H1 (cell line): ENCODE results near the gene H2AZ2. TPM values are rescaled to one million over a fixed set of nuclear protein-coding genes. Genes with fewer than 3 reads are reported as not detected.
"Not testable (repeated sequence)": the region's sequence is repeated elsewhere in the genome, so short reads cannot be mapped to it uniquely, and the experiment has no call there.

ENCODE experiments used
- CTCF ChIA-PET: fragments of 300-600 bp; sonication (Branson Sonifier 250); formaldehyde crosslinking; loops from one replicate; lab custom pipeline; 2021; ENCODE audit not compliant: partially characterized antibody; lab: Charles Lee
- POLR2A ChIA-PET: fragments of 300-600 bp; sonication (Branson Sonifier 250); formaldehyde crosslinking; loops from one replicate; lab custom pipeline; 2021; ENCODE audit warnings: inconsistent platforms; ENCODE audit not compliant: partially characterized antibody; lab: Charles Lee
- DNase-seq, 2 experiments: peaks; one replicate each; pipeline versions ENCODE4 v3.0.0 to v3.0.0-alpha.2; 2010 to 2022; ENCODE audit warnings: low spot score in 2 of 2, low read depth in 1 of 2, mixed read lengths in 1 of 2
- FAIRE-seq: peaks from 2 replicates; lab custom pipeline; 2011; peaks lifted over from hg19 to GRCh38; lab: Jason Lieb, UNC
- H2AFZ ChIP-seq: 2 replicates; pipeline ENCODE4 v1.8.1; 2012; ENCODE audit warnings: low read length, inconsistent platforms
- H2AK5ac ChIP-seq: 2 replicates; pipeline ENCODE4 v1.6.1; 2013; ENCODE audit warnings: low read depth, low read length
- H2BK120ac ChIP-seq: replicated peaks from 2 replicates; pipeline ENCODE3; 2013; ENCODE audit warnings: low read depth, low read length, inconsistent platforms
- H2BK12ac ChIP-seq: 2 replicates; pipeline ENCODE4 v1.6.1; 2013; ENCODE audit warnings: low read depth, low read length
- H2BK15ac ChIP-seq: 2 replicates; pipeline ENCODE4 v1.6.1; 2013; ENCODE audit warnings: low read length
- H2BK20ac ChIP-seq: 2 replicates; pipeline ENCODE4 v1.6.1; 2013; ENCODE audit warnings: low read length
- H2BK5ac ChIP-seq: 2 replicates; pipeline ENCODE4 v1.6.1; 2013; ENCODE audit warnings: low read depth, low read length
- H3K14ac ChIP-seq: 2 replicates; pipeline ENCODE4 v1.6.1; 2013; ENCODE audit warnings: inconsistent platforms; ENCODE audit not compliant: insufficient read length
- H3K18ac ChIP-seq: 2 replicates; pipeline ENCODE4 v1.6.1; 2013; ENCODE audit warnings: low read length; ENCODE audit errors: extremely low read depth
- H3K23ac ChIP-seq: 2 replicates; pipeline ENCODE4 v1.6.1; 2013; ENCODE audit warnings: inconsistent platforms; ENCODE audit not compliant: insufficient read length
- H3K23me2 ChIP-seq: 2 replicates; pipeline ENCODE4 v1.6.1; 2013; ENCODE audit warnings: low read depth, low read length
- H3K27ac ChIP-seq: 2 replicates; pipeline ENCODE4 v1.6.1; 2011; ENCODE audit warnings: low read depth, low read length, inconsistent platforms
- H3K27me3 ChIP-seq, 4 experiments: replicated peaks in 1 of 4; 1 replicate in 1 of 4; 2 replicates in 3 of 4; pipeline versions ENCODE4 v1.6.1 to v1.8.1; 2011 to 2013; ENCODE audit warnings: low read length in 3 of 4, mild to moderate bottlenecking in 3 of 4, inconsistent platforms in 2 of 4, mixed read lengths in 2 of 4, moderate library complexity in 1 of 4; ENCODE audit not compliant: control insufficient read depth in 3 of 4, insufficient read depth in 3 of 4; ENCODE audit errors: extremely low read depth in 1 of 4
- H3K36me3 ChIP-seq, 4 experiments: 2 replicates each; pipeline versions ENCODE4 v1.6.1 to v1.8.1; 2011 to 2013; ENCODE audit warnings: mild to moderate bottlenecking in 4 of 4, low read length in 3 of 4, moderate library complexity in 2 of 4, control low read depth in 1 of 4, inconsistent platforms in 1 of 4; ENCODE audit not compliant: insufficient read depth in 4 of 4, control insufficient read depth in 2 of 4
- H3K4ac ChIP-seq: replicated peaks from 2 replicates; pipeline ENCODE3; 2013; ENCODE audit warnings: low read length, low read depth, mixed read lengths, inconsistent platforms; ENCODE audit not compliant: insufficient read length
- H3K4me1 ChIP-seq, 4 experiments: replicated peaks in 1 of 4; 1 replicate in 1 of 4; 2 replicates in 3 of 4; pipeline versions ENCODE4 v1.6.1 to v1.8.1; 2011 to 2013; ENCODE audit warnings: low read length in 3 of 4, inconsistent platforms in 2 of 4, mixed read lengths in 1 of 4; ENCODE audit not compliant: insufficient read depth in 4 of 4, control insufficient read depth in 3 of 4
- H3K4me2 ChIP-seq, 2 experiments: 2 replicates each; pipeline versions ENCODE4 v1.6.1 to v1.8.1; 2011 to 2013; ENCODE audit warnings: low read depth in 2 of 2, low read length in 2 of 2, control low read depth in 1 of 2, inconsistent platforms in 1 of 2, mild to moderate bottlenecking in 1 of 2; ENCODE audit not compliant: insufficient read depth in 1 of 2
- H3K4me3 ChIP-seq, 4 experiments: fragments of 200-600, 300-600 bp in 1 of 4; sonication (generic), shearing (Covaris generic), sonication (Bioruptor Twin) in 1 of 4; 2 replicates each; pipeline versions ENCODE4 v1.5.1 to v1.8.1; 2011 to 2016; ENCODE audit warnings: low read length in 4 of 4, low read depth in 3 of 4, control low read depth in 2 of 4, inconsistent platforms in 2 of 4, mild to moderate bottlenecking in 2 of 4, mixed read lengths in 1 of 4, moderate library complexity in 1 of 4; ENCODE audit not compliant: insufficient read depth in 2 of 4; ENCODE audit errors: extremely low read depth in 1 of 4
- H3K56ac ChIP-seq: replicated peaks from 2 replicates; pipeline ENCODE3; 2013; ENCODE audit warnings: low read depth, mild to moderate bottlenecking, mixed read lengths, low read length, inconsistent platforms; ENCODE audit not compliant: insufficient read length
- H3K79me1 ChIP-seq: 2 replicates; pipeline ENCODE4 v1.6.1; 2013; ENCODE audit warnings: low read depth, low read length, control low read depth
- H3K79me2 ChIP-seq, 2 experiments: 2 replicates each; pipeline versions ENCODE4 v1.6.1 to v1.8.1; 2012 to 2013; ENCODE audit warnings: low read length in 2 of 2, mild to moderate bottlenecking in 2 of 2, inconsistent platforms in 1 of 2; ENCODE audit not compliant: insufficient read depth in 2 of 2, control insufficient read depth in 1 of 2
- H3K9ac ChIP-seq, 4 experiments: replicated peaks in 1 of 4; 1 replicate in 1 of 4; 2 replicates in 3 of 4; pipeline versions ENCODE4 v1.6.1 to v1.8.1; 2011 to 2013; ENCODE audit warnings: low read depth in 3 of 4, low read length in 3 of 4, control low read depth in 2 of 4, mild to moderate bottlenecking in 2 of 4, moderate library complexity in 2 of 4, inconsistent platforms in 1 of 4; ENCODE audit errors: extremely low read depth in 1 of 4
- H3K9me3 ChIP-seq, 2 experiments: 2 replicates each; pipeline versions ENCODE4 v1.6.1 to v1.8.1; 2012 to 2013; ENCODE audit warnings: mild to moderate bottlenecking in 2 of 2, moderate library complexity in 2 of 2, control low read depth in 1 of 2, inconsistent platforms in 1 of 2, low read depth in 1 of 2, low read length in 1 of 2, mixed read lengths in 1 of 2; ENCODE audit not compliant: insufficient read depth in 2 of 2
- H4K20me1 ChIP-seq, 2 experiments: replicated peaks in 1 of 2; 2 replicates each; pipeline versions ENCODE3 to v1.8.1; 2011 to 2013; ENCODE audit warnings: inconsistent platforms in 2 of 2, low read length in 2 of 2, mild to moderate bottlenecking in 1 of 2; ENCODE audit not compliant: insufficient read depth in 2 of 2, control insufficient read depth in 1 of 2
- H4K5ac ChIP-seq: 2 replicates; pipeline ENCODE4 v1.6.1; 2013; ENCODE audit warnings: low read length, low read depth, mixed read lengths, inconsistent platforms; ENCODE audit not compliant: insufficient read length
- H4K8ac ChIP-seq: 2 replicates; pipeline ENCODE4 v1.8.0; 2013; ENCODE audit warnings: mild to moderate bottlenecking, moderate library complexity, low read length, inconsistent platforms; ENCODE audit not compliant: insufficient read depth; ENCODE audit errors: extremely low read depth
- H4K91ac ChIP-seq: replicated peaks from 2 replicates; pipeline ENCODE3; 2013; ENCODE audit warnings: low read length, mixed read lengths, inconsistent platforms; ENCODE audit not compliant: insufficient read length
- WGBS, 2 experiments: shearing (Covaris generic) in 1 of 2; methylation state at CpG; one replicate each; pipeline versions ENCODE4 v1.1.6 to v1.1.7; 2013 to 2015; ENCODE audit warnings: low lambda C conversion rate in 2 of 2, mixed read lengths in 2 of 2, inconsistent platforms in 1 of 2, low coverage in 1 of 2, missing lambda C conversion rate in 1 of 2; ENCODE audit not compliant: insufficient replicate concordance in 2 of 2, insufficient coverage in 1 of 2, insufficient read length in 1 of 2; ENCODE audit errors: extremely low coverage in 1 of 2, missing lambda C conversion rate in 1 of 2; 5-methylcytosine and 5-hydroxymethylcytosine counted together
- polyA plus RNA-seq, 7 experiments: library from polyadenylated mRNA; depleted of rRNA in 3 of 7; stranded (reverse) in 5 of 7; unstranded in 2 of 7; fragments of >200 nt in 5 of 7; fragments of 200-250 nt in 2 of 7; gene quantifications; 1 replicate in 5 of 7; 2 replicates in 1 of 7; 4 replicates in 1 of 7; pipeline versions ENCODE4 v1.2.1 to v1.2.3, GENCODE V29; 2011 to 2013; ENCODE audit warnings: missing spikeins in 2 of 7, mixed read lengths in 2 of 7
- total RNA-seq: library from RNA; stranded (reverse); fragmentation: NEBNext Ultra II Directional; extraction: Animal tissue kit (Norgen Biotek cat#: 25700); gene quantifications from 2 replicates; pipeline ENCODE4 v1.2.1, GENCODE V29; 2021
- TF ChIP-seq, protein P1 (sequence below), 3 experiments: IDR thresholded peaks; 1 replicate in 2 of 3; 2 replicates in 1 of 3; pipeline versions ENCODE4 v1.5.1 to v1.6.1; 2011; ENCODE audit warnings: low read length in 3 of 3, mild to moderate bottlenecking in 3 of 3, inconsistent platforms in 2 of 3, low read depth in 1 of 3, moderate library complexity in 1 of 3; ENCODE audit not compliant: insufficient read depth in 1 of 3; ENCODE audit errors: control extremely low read depth in 1 of 3

Gene H2AZ2
- total and polyA plus RNA-seq, 2 of the 8 experiments (the other 6 are each of a cell fraction or from before 2014, with no cell fraction given), result 168 to 187 TPM

DNA sequence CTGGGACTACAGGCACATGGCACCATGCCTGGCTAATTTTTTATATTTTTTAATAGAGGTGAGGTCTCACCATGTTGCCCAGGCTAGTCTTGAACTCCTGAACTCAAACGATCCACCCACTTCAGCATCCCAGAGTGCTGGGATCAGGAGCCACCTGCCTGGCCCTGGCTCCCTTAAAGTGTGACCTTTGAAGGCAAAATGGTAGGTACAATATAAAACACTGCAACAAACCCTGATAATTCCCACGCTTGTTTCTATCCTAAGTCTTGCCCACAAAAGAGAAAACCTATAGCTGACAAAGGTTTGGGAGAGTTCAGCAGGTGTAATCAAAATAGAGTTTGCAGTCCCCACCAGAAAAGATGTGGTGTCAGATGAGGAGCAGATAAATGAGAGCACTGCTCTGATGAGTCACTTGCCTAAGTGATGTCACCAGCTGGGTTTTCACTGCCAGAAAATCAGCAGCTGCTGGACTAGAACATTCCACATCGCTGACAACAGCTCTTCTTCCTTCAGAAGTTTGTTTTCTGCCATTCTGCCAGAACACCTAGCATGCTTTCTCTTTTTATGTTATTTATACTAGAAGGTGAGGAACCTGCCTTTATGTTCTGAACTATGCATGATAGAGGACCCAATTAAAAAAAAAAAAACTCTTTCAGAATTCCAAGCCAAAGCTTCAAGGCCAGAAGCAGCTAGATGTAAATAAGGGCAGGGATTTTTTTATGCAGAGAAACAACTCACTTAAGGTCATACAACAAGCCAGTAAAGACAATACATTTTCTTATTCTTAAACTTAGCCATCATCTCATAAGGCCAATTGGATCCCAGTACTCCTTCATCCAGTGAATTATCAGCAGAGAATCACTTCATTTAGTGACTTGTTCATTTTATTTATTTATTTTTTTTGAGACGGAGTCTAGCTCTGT lies 19.4 kb upstream of the H2AZ2 start (continued):
- TF ChIP-seq, protein P1, sequence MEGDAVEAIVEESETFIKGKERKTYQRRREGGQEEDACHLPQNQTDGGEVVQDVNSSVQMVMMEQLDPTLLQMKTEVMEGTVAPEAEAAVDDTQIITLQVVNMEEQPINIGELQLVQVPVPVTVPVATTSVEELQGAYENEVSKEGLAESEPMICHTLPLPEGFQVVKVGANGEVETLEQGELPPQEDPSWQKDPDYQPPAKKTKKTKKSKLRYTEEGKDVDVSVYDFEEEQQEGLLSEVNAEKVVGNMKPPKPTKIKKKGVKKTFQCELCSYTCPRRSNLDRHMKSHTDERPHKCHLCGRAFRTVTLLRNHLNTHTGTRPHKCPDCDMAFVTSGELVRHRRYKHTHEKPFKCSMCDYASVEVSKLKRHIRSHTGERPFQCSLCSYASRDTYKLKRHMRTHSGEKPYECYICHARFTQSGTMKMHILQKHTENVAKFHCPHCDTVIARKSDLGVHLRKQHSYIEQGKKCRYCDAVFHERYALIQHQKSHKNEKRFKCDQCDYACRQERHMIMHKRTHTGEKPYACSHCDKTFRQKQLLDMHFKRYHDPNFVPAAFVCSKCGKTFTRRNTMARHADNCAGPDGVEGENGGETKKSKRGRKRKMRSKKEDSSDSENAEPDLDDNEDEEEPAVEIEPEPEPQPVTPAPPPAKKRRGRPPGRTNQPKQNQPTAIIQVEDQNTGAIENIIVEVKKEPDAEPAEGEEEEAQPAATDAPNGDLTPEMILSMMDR (IDR thresholded peaks at IDR 0.05; ENCODE audit: control extremely low read depth in 1 of 3, insufficient read depth in 1 of 3, low read depth in 1 of 3, low read length in 3 of 3), result no peak
- TF ChIP-seq, all 59 proteins: peak for 0

DNA sequence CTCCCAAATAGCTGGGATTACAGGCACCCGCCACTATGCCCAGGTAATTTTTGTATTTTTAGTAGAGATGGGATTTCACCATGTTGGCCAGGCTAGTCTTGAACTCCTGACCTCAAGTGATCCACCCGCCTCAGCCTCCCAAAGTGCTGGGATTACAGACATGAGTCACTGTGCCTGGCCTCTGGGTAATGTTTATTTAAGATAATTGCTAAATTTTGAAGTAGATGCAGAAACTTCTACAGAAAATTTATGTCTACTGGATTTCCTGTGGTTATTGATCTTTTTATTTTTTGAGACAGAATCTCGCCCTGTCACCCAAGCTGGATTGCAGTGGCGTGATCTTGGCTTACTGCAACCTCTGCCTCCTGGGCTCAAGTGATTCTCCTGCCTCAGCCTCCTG lies 14.1 kb upstream of the H2AZ2 start:
- H3K14ac ChIP-seq, H3K27me3 ChIP-seq, H2AK5ac ChIP-seq, H3K18ac ChIP-seq, H2BK12ac ChIP-seq, H3K4me2 ChIP-seq, H3K27ac ChIP-seq, H3K4me1 ChIP-seq, H3K36me3 ChIP-seq, H2BK5ac ChIP-seq, H4K20me1 ChIP-seq, H3K79me2 ChIP-seq, FAIRE-seq, H4K91ac ChIP-seq, H3K4ac ChIP-seq, H3K9me3 ChIP-seq, H3K79me1 ChIP-seq, DNase-seq, H2BK20ac ChIP-seq, H3K9ac ChIP-seq, H2BK15ac ChIP-seq, H2BK120ac ChIP-seq, H3K23ac ChIP-seq, H2AFZ ChIP-seq, H4K8ac ChIP-seq, H3K56ac ChIP-seq, H3K4me3 ChIP-seq, H3K23me2 ChIP-seq, H4K5ac ChIP-seq: not testable (repeated sequence)
- 88% methylated on average over 4 of the region's 4 CpGs; no CpG with 5 or more reads in 1 of the 2 experiments for WGBS, 2 experiments
- POLR2A ChIA-PET, result interaction anchor here (0.9 to 2.9 kb wide), 4 partner anchors 11 to 23 kb away, joined by 3 to 11 read pairs (median 4); partner anchors contain the start of gene H2AZ2
- CTCF ChIA-PET, result interaction anchor here (2.0 kb wide), 1 partner anchor 20 kb away, joined by 7 read pairs; no protein-coding TSS in a partner anchor
